GM18526 (cell line): ENCODE results near the gene NEK8.

Source experiments
- POLR2A ChIP-seq: IDR thresholded peaks from 3 replicates; pipeline ENCODE4 v1.6.1; 2011; ENCODE audit not compliant: insufficient read length; ENCODE audit errors: extremely low read depth

The NEK8 gene

DNA sequence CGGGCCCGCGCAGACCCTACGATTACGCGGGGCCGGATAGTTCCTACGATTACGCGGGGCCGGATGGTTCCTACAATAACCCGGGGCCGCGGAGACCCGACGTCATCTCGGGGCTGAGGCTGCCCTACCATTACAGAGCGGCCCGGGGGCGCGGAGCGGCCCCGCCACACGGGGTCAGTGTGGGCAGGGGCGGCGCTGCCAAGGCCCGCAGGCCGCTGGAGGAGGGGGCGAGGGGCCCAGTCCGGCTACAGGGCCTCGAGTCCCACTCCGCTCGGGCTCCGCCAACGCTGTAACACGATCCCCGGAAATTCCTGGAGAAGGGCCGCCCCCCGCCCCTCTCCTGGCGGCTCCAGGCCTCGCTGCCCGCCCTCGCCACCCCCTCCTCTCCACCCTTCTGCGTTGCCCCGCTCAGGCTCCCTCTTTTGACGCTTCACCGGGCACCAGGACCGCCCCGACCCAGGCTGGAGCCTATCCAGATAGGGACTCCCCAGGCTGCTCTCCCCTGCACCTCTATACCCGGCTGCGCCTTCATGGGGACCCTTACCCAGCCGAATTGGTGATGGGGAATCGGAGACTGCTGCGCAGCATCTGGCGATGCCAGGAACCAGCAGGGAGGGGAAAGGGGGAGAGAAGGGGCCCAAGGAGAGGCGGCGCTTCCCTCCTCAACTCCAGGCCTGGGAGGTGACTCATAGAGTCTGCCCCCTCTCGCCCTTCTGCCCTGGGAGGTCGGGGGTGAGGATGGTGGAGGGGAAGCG is 10.8 kb upstream of the NEK8 start, which contains the start of gene RAB34:
Gene RAB34 (minus strand): TSS at position 291 of the 755 bp plus-strand sequence. CDS start 602 bp downstream, outside the sequence.
- no peak for TF ChIP-seq POLR2A

DNA sequence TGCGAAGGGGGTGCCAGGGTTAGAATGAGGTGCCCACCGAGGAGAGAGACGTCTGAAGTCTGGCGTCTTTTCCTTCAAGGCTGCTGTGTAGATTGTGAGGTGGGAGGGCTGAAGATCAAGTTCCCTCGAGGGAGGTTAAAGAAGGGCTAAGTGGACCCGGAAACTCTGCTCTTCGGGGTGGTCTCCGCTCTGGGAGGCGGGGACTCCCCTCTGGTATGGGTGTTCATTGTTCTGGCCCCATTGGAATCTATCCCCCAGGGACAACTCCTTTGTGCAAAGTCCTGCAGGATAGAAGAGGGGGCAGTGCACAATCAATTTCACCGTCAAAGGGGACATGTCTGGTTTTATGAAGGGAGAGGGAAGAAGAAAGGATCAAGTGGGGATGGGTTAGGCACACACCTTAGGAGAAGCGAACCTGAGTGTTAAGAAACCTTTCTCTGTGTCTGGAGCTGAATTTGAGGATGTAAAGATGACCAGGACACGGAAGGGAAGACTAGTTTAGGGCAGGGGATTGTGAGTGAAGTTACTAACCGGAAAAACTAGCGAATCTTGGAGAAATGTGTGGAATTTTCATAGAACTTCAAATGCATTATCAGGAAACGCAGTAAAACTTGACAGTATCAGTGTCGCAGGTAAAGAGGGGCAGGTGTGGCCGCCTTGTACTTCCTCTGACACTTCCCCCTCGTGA is 10.1 kb upstream of the NEK8 start:
- TF ChIP-seq POLR2A, result no peak

DNA sequence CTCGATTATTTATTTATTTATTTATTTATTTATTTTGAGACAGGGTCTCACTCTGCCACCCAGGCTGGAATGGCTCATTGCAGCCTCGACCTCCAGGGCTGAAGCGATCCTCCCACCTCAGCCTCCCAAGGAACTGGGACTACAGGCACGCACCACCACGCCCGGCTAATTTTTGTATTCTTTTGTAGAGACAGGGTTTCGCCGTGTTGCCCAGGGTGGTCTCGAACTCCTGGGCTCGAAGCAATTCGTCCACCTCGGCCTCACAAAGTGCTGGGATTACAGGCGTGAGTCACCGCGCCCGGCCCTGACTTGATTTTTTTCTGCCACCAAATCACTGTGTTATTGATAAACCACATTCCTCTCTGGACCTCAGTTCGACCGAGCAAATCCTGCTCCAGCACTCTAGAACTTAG is 9.6 kb upstream of the NEK8 start:
- no peak for TF ChIP-seq POLR2A

DNA sequence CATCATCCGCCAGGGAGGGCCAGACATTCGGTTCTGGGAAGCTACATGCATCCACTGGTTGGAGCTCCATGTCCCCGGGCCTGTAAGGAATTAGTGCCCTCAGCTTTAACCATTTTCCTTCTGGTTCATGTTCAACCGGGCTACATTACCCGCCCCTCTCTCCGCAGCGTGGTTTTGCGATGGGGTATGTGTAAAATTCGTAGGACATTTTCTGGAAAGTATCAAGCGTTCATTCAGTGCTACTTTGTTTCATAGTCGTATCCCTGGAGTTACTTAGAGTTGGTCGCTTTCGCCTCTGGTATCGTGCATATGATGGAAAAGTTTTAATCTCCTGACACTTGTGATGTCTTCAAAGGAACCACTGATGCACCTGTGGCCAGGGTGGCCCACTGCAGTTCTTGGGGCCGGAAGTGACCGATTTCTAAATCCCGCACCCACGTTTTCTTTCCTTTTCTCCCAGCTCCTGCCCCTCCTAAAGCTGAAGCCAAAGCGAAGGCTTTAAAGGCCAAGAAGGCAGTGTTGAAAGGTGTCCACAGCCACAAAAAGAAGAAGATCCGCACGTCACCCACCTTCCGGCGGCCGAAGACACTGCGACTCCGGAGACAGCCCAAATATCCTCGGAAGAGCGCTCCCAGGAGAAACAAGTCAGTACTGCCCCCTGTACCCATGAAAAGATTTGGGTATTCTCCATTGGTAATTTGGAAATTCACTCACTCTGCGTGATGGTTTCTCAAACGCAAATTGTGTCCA is 8.2 kb upstream of the NEK8 start:
- no peak for TF ChIP-seq POLR2A

DNA sequence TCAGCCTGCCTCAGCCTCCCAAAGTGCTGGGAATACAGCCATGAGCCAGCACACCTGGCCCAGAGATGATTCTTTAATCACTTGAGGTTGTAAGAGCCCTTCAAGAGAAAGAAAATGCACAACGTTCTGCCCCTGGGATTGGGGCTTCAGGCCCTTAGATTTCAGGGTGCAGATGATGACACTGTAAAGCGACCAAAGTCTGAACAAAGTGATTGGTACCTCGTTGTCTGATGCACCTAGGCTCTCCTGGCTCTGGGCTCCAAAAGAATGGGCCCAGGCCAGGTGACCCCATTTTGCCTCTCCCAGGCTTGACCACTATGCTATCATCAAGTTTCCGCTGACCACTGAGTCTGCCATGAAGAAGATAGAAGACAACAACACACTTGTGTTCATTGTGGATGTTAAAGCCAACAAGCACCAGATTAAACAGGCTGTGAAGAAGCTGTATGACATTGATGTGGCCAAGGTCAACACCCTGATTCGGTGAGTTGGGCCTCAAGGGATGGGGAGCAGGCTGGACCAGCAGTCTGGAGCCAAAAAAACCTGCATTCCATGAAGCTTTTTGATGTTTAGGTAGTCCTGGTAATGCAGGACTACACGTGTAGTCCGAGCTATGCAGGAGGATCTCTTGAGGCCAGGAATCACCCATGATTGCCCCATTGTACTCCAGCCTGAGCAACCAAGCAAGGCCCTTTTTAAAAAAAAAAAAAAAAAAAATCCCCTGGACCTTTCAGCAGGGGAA is 6.0 kb upstream of the NEK8 start:
- no peak for TF ChIP-seq POLR2A

DNA sequence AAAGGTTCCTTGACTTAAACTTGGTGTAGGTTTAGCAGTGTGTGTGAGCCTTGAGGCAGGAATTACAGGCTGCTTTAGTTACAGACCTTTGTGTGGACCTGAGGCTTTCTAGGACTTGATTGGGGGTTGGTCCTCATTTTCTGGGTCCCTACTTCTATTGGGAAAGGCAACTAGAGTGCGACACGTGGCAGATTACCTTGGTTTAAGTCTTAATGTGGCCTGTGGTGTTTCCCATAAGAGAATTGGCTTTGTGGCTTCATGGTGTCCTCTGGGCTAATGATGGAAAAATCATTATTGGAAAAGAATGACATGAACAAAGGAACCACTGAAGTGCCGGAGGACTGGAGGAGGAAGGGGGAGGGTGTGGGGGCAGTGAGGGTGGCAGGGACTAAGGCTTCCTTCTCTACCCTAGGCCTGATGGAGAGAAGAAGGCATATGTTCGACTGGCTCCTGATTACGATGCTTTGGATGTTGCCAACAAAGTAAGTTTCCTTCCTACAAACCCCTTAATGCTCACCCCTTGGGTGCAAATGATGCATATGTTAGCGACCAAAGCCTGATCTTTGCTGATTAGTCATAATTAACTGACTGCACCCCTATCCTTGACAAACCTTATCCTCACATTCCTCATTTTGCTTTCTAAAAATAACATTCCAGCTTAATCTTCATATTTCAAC is 5.3 kb upstream of the NEK8 start:
- no peak for TF ChIP-seq POLR2A

DNA sequence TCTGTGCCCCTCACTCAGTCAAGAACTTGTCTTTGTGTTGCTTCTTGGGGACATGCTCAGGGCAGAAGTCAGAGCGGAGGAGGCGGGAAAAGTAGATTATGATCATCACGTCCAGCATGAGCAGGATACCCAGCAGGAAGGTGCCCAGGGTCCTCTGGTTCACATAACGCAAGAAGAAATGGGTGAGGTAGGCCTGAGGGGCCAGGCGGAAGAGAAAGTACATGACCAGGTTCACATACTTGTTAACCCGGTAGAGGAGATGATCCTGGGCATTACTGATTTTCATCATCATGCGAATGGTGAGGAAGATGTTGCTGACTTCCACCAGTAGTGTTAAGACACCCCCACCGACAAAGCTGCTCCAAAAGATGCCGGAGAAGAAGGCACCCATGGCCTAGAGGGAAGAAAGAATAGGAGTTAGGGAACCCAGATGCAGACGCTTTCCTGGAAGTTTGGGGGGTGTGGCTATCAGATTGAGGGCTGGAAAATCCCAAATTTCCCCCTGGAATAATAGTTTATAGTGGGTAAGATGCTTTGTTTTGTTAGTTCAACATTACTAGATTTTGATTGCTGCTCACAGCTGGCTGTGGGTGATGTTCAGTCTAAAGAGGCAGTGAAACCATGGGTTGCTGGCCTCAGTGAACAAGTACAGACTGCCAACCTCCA is 4.0 kb upstream of the NEK8 start:
- TF ChIP-seq POLR2A, result no peak

DNA sequence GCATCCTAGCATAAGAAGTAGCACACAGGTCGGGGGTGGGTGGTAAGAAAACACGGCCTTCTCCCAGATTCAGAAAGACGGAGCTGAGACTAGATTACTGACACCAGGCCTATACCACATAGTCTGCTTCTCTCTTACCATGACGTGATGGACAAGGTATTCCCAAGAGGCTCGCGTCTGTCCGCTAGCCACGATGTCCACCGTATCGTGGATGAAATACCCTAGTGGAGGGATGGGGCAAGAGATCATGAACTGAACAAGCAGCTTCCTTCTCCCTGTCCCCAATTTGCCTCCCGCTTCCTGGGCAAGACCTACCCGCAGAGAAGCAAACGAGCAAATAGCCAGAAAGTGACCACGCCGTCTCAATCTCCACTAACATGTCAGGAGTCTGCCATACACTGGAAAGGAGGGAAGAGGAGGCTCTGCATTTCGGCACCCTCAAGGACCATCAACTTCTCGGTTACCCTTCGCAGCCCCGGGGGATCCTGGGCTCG is 3.4 kb upstream of the NEK8 start:
- peak; percentile 35 for TF ChIP-seq POLR2A

DNA sequence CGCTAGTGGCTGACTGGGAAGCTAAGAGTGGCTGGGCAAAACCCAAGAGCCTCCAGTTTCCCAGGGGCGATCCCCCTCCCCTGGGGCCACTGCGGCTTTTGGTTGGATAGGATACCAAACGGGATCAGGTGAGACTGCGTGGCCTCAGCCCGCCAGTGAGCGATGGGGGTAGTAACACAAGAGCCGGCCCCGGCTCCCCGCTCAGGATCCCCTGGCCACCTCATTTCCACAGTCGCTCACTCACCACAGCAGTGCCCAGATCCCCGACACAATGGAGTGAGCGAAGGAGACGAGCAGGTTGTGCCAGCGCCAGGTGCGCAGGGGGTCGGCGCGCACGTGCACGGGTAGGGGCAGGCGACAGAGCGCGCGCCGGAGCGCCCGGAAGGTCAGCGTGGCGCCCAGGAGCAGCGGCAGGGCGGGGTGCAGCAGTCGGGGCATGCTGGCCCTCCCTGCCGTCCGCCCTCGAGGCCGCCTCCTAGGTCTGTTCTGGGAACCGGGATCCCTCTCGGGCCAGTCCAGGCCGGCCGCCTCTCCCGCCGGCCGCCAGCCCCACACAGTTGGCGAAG is 2.8 kb upstream of the NEK8 start:
- peak; percentile 31 for TF ChIP-seq POLR2A

DNA sequence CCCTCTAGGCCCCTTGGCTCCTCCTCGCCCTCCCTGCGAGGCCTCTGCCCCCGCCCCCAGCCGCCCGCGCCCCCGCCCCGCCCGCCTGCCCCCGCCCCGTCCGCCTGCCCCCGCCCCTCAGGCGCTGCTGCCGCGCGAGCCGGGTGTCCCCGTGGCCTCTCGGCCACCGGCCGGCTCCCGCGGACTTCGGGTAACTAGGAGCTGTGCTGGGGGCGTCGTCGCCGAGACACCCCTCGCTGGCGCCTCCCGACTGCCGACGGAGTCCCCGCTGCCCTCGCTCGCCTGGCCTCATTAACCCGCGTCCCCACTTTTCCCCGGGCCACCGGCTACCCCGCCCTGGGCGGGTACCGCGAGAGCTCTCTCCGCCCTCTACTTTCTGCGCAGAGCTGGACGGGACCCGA is 2.4 kb upstream of the NEK8 start, which contains the start of gene TLCD1:
Gene TLCD1 (minus strand): TSS at position 8 of the 401 bp plus-strand sequence. CDS start 136 bp downstream, outside the sequence.
- TF ChIP-seq POLR2A, result no peak

DNA sequence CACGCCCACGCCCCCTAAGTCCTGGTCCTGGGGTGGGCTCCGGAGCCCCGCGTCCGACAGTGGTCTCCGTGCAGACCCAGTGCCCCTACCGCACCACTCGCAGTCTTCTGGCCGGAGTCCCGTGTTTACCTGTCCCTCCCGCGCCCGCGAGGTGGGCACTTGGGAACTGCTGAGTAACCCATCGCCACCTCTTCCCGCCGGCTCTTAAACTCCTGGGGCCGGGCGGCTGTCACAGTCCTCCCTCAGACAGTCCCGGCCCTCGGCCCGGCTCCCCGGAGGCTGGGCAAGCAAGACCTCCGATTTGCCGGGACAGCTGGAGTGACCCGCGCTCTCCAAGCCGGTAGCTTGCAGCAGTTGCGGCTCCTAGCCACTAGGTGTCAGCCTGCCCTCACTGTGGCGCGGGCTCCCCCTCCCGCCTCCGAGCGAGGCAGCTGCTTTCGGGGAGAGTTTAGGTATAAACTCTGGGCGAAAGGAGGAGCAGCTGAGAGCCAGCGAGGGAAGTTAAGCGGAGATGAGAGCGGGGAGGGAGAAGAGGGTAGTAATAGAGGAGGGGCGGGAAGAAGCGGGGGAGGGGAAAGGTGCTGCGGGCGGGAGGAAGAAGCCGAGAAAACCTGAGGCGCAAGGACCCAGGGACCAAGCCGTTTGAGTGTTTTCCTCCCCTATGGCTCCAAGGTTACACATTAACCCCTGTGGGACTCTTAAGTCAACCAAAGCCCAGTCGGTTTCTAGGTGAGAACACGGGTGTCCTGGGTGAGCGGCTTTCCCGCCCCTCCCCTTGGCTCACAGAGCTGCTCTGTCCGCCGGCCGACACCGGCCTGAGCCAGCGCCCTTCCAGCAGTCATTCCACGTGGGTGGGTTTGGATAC is 1.7 kb upstream of the NEK8 start:
- peak; percentile 74 for TF ChIP-seq POLR2A

DNA sequence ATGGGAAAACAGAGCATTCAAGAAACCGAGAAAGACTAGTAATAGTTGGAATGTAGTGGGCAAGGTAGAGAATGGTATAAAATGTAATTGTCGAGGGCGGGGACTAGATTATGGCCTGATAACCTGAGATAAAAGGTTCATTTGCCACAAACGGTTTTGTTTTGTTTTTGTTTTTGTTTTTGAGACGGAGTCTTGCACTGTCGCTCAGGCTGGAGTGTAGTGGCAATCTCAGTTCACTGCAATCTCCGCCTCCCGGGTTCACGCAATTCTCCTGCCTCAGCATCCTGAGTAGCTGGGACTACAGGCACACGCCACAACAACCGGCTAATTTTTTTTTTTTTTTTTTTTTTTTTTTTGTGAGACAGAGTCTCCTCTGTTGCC is 1.4 kb downstream of the NEK8 start:
- no peak for TF ChIP-seq POLR2A

DNA sequence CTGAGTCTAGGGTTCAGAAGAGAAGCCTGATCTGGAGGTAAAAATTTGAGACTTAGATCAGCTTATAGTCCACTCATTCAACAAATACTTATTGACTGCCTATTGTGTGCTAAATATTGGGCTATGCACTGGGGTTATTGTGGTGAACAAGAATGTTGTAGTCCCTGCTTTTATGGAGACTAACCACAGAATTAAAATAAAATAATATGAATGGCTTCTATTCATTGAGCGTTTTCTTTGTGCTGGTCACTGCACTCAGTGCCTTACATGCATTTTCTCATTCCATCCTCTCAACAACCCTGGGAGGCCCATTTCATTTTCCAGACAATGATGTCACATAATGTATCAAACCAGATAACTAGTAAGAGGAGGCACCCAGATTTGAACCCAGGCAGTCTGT is 4.8 kb downstream of the NEK8 start:
- TF ChIP-seq POLR2A, result no peak

DNA sequence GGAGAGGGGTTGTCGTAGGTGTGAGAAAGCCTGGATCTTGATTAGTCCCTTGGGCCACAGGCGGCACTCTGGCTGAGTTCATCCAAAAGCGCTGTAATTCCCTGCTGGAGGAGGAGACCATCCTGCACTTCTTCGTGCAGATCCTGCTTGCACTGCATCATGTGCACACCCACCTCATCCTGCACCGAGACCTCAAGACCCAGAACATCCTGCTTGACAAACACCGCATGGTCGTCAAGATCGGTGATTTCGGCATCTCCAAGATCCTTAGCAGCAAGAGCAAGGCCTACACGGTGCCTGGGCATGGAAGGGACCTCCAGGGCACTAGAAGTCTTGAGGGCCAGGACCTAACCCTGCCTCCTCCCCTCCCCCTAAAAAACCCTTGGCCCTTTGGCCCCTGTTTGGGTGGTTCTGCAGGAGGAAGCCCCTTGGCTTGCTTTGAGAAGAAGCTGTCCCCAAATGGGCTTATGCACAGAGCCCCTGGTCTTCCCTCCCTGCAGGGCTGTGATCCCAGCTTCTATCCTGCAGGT is 6.2 kb downstream of the NEK8 start:
- TF ChIP-seq POLR2A, result no peak
